Breast epithelium (tissue), 4 donors: ENCODE results near the gene KMT2D. TPM values are rescaled to one million over a fixed set of nuclear protein-coding genes. Genes with fewer than 3 reads are reported as not detected.
A peak's percentile ranks its signal among the peaks of the same experiment; 100 is the strongest.

ENCODE experiments used
- DNase-seq, 2 donors: peaks; one replicate each; pipeline ENCODE4 v3.0.0-alpha.2; 2019; ENCODE audit warnings: low spot score in 2 of 2
- H3K27ac ChIP-seq, 2 donors: fragments of 200-600 bp; sonication (generic) in 1 of 2; one replicate each; pipeline ENCODE4 v1.5.1; 2016 to 2019; ENCODE audit warnings: mild to moderate bottlenecking in 1 of 2
- H3K27me3 ChIP-seq, 2 donors: fragments of 200-600 bp; sonication (generic) in 1 of 2; one replicate each; pipeline versions ENCODE4 v1.5.1 to v1.6.0; 2017 to 2019; ENCODE audit warnings: control low read depth in 1 of 2, mild to moderate bottlenecking in 1 of 2
- H3K36me3 ChIP-seq: fragments of 200-600 bp; one replicate; pipeline ENCODE4 v1.5.1; 2019
- H3K4me1 ChIP-seq, 2 donors: fragments of 200-600 bp; sonication (generic); one replicate each; pipeline ENCODE4 v1.5.1; 2016 to 2019; ENCODE audit warnings: control low read depth in 1 of 2
- H3K4me3 ChIP-seq, 3 donors: fragments of 200-600 bp; sonication (generic); 1 replicate in 2 of 3; 2 replicates in 1 of 3; pipeline ENCODE4 v1.5.1; 2016 to 2019; ENCODE audit warnings: mild to moderate bottlenecking in 3 of 3, moderate library complexity in 2 of 3
- H3K9me3 ChIP-seq, 2 donors: fragments of 200-600 bp; sonication (generic) in 1 of 2; one replicate each; pipeline ENCODE4 v1.5.1; 2016 to 2019; ENCODE audit warnings: control low read depth in 1 of 2
- POLR2A ChIP-seq: fragments of 450-650 bp; IDR thresholded peaks from one replicate; pipeline ENCODE4 v1.6.1; 2016; ENCODE audit warnings: antibody characterized with exemption, mild to moderate bottlenecking, moderate library complexity
- POLR2AphosphoS5 ChIP-seq, 3 donors: sonication (generic); formaldehyde crosslinking; IDR thresholded peaks; one replicate each; pipeline ENCODE4 v1.6.1; 2017; ENCODE audit warnings: antibody characterized with exemption in 3 of 3
- intact Hi-C: fragments of 100-400 bp; cut with DNase I; formaldehyde crosslinking; loops from one replicate; pipeline ENCODE4 v1.15.1; 2023; ENCODE audit warnings: low total_unique reads
- total RNA-seq, 3 donors: library from RNA; depleted of rRNA; stranded (reverse); fragments of >200 nt; gene quantifications; one replicate each; pipeline ENCODE4 v1.1.0, GENCODE V29; 2016
- TF ChIP-seq, protein P1 (sequence below), 3 donors: fragments of 450-650 bp; IDR thresholded peaks; one replicate each; pipeline ENCODE4 v1.5.1; 2016 to 2017; ENCODE audit warnings: antibody characterized with exemption in 3 of 3, mild to moderate bottlenecking in 3 of 3, moderate library complexity in 3 of 3

Gene KMT2D
- total RNA-seq, 3 donors from 2014 or later, result 35.4 to 51.4 (median 45.9) TPM

DNA sequence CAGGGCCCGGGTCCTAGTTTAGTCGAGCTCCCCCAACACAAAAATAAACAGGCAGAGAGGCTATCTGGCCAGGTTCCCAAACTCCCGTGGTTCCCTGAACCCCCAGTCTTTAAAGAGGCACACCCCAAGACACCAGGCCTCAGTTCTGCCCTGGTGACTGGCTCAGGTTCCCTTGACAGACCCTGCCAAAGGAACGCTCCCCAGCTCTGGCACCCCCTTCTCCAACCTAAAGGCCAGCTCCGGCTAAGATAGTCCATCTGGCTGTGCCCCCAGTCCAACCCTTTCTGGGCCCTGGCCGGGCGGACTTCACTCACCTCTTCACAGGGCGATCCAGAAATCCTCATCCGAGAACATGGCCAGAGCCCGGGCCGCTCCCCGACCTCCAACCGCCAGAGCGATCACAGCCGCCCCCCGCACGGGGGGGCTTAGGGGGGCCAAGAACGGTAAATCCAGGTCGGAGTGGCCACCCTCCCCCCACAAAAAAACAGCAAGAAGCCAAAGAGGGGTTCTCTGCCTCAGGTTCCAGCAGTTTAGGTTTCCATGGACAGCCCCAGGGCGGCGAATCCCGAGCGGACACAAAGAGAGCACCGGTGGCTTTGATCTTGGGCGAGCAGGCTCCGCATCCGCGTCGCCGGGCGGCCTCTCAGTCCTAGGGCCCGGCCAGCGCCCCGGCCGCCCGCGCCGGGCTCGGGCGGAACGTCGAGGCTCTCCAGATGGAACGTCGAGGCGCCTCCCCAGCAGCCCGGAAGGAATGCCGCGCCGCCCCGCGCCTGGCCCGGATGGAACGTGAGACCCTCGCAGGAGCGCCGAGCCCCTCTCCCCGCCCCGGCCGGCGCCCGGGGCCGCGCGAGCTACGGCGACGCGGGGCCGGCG, 1.1 kb downstream of the KMT2D start:
- peaks cover 10 to 32% of the 10 kb centered on the region in 2 donors for H3K4me1 ChIP-seq
- no peaks in the 10 kb centered on the region for H3K9me3 ChIP-seq
- no peak for DNase-seq
- H3K4me3 ChIP-seq, result peak overlapping the region; percentile 92 to 96 (median 94)
- TF ChIP-seq, protein P1, sequence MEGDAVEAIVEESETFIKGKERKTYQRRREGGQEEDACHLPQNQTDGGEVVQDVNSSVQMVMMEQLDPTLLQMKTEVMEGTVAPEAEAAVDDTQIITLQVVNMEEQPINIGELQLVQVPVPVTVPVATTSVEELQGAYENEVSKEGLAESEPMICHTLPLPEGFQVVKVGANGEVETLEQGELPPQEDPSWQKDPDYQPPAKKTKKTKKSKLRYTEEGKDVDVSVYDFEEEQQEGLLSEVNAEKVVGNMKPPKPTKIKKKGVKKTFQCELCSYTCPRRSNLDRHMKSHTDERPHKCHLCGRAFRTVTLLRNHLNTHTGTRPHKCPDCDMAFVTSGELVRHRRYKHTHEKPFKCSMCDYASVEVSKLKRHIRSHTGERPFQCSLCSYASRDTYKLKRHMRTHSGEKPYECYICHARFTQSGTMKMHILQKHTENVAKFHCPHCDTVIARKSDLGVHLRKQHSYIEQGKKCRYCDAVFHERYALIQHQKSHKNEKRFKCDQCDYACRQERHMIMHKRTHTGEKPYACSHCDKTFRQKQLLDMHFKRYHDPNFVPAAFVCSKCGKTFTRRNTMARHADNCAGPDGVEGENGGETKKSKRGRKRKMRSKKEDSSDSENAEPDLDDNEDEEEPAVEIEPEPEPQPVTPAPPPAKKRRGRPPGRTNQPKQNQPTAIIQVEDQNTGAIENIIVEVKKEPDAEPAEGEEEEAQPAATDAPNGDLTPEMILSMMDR (IDR thresholded peaks at IDR 0.05), result no peak
- TF ChIP-seq POLR2A (no peak), POLR2AphosphoS5 (IDR thresholded peaks at IDR 0.05) (no peak)
- H3K27ac ChIP-seq, result peak overlapping the region; percentile 88 to 97
- intact Hi-C loops, result no loop called here
- no peaks in the 10 kb centered on the region for H3K36me3 ChIP-seq
- H3K27me3 ChIP-seq, result no peaks in the 10 kb centered on the region

DNA sequence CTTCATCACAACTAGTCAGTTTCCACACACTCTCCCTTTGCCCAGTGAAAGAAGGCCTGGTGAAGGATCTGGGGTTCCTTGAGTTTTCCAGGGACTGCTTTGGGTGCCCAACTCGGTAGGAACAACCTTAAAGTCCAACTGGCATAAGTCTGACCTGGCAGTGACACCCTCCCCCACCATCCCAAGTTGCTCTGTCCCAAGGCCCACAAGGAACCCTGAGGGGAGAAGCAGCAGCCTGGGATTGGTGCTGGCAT, 1.6 kb downstream of the KMT2D start:
- TF ChIP-seq, protein P1 (IDR thresholded peaks at IDR 0.05), result no peak
- no peak for TF ChIP-seq POLR2AphosphoS5 (IDR thresholded peaks at IDR 0.05)
- no peak for TF ChIP-seq POLR2A
- Histone ChIP-seq H3K4me1 (peaks cover 10 to 32% of the 10 kb centered on the region in 2 donors), H3K9me3 (no peaks in the 10 kb centered on the region), H3K4me3 (peak overlapping the region; percentile 92 to 96 (median 94)), H3K27me3 (no peaks in the 10 kb centered on the region), H3K36me3 (no peaks in the 10 kb centered on the region), H3K27ac (peak overlapping the region; percentile 88 to 97)
- DNase-seq, result no peak
- intact Hi-C loops, result no loop called here

DNA sequence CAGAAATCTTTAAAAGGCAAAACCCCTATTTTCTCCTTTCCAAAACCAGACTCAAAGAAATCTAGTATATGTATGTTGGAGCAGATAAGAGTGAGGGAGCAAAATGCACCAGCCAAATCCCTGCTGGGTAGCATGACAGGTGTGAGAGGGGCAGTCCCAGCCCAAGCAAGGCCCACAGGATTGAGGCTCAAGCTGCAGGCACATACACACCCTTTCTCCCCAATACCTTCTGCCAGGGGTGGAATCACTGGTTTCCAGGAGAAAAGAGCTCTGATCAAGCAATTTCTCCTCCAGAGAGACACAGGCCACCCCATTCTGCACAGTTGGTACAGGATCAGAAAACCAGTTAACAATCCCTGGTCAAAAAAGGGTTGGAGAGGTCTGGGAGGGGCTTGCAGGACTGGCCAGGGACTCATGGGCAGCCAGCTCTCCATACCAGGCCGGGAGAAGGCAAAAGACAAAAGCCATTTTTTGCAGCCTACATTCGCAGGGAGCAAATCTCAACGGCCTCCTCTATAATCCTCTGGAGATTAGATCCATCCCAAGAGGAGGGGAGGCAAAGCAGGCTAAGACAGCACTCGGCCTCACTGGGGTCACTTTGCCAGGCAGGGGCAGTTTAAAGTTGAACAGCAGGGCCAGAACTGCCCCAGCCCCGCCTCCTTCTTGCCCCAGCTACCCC, 2.1 kb downstream of the KMT2D start:
- Histone ChIP-seq H3K36me3 (no peaks in the 10 kb centered on the region), H3K4me1 (peaks cover 10 to 32% of the 10 kb centered on the region in 2 donors), H3K9me3 (no peaks in the 10 kb centered on the region), H3K27ac (peak overlapping the region; percentile 88 to 97), H3K27me3 (no peaks in the 10 kb centered on the region), H3K4me3 (peak overlapping the region; percentile 92 to 96 (median 94))
- TF ChIP-seq POLR2A, result no peak
- no peak for TF ChIP-seq POLR2AphosphoS5 (IDR thresholded peaks at IDR 0.05)
- TF ChIP-seq, protein P1 (IDR thresholded peaks at IDR 0.05), result no peak
- intact Hi-C loops, result no loop called here
- no peak for DNase-seq

DNA sequence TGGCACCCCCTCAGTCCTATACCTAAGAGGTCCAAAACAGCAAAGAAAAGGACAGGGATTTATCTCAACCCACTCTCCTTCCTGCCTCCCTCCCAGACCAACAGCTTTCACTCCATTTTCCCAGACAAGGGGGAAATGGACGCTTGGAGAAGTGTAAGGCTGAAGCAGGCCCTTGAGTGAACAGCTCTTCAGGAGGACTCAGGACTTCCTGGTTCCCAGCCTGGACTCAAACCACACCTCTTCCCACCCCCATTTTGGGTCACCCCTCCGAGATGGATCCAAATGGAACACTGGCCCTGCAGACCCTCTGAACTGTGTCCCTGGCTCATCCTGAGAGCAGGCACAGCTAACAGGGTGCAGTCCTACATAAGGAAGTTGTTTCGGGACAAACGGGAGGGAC, 2.7 kb downstream of the KMT2D start:
- DNase-seq, result no peak
- Histone ChIP-seq H3K4me1 (peaks cover 10 to 32% of the 10 kb centered on the region in 2 donors), H3K36me3 (peaks cover 3% of the 10 kb centered on the region), H3K4me3 (peak overlapping the region; percentile 92 to 96 (median 94)), H3K27me3 (no peaks in the 10 kb centered on the region), H3K27ac (peak overlapping the region; percentile 88 to 97), H3K9me3 (no peaks in the 10 kb centered on the region)
- intact Hi-C loops, result no loop called here
- no peak for TF ChIP-seq POLR2A

DNA sequence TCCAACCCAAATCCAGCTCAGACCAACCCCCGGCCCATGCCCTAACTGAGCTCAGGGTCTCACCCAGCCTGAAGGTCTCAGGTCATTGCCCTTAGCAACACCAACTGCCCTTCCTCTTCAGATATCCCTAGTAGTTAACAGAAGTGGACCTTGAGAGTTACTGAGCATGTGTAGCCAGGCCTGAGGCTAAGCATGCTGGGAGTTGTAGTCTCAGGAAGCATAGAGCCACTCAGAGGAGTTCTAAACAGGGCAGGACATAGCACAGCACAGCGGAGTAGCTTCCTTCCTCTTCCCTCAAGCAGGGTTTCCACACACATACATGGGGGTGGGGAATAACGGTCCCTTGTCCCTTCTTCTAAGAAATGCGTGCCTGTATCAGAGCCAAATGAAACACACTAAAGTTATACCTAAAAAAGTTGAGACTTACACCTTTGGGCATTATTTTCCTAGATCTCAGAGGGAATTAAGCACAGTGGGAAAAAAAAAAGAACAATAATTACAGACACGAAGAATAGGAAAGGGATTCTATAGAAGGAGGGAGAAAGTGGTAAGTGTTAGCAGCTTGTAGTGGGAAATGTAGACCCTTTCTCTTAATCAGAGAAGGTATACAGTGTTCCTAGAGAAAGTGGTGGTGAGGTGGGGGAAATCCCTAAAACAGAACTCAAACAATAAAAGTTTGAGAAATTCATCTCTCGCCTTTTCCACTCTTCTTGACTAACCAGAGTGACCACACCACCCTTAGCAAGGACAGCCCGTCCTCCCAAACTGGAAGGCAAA, 4.4 kb downstream of the KMT2D start:
- H3K27ac ChIP-seq, result peak overlapping the region; percentile 57 to 88
- intact Hi-C loops, result no loop called here
- no peaks in the 10 kb centered on the region for H3K27me3 ChIP-seq
- no peaks in the 10 kb centered on the region for H3K9me3 ChIP-seq
- H3K4me1 ChIP-seq, result peaks cover 10 to 32% of the 10 kb centered on the region in 2 donors
- TF ChIP-seq, protein P1 (IDR thresholded peaks at IDR 0.05), result no peak
- no peak for TF ChIP-seq POLR2AphosphoS5 (IDR thresholded peaks at IDR 0.05)
- no peak for TF ChIP-seq POLR2A
- DNase-seq, result no peak
- peak overlapping the region; percentile 14 to 96 (median 92) for H3K4me3 ChIP-seq
- peaks cover 8% of the 10 kb centered on the region for H3K36me3 ChIP-seq
